AG04450 (cell line): ENCODE results near the gene PRADC1. TPM values are rescaled to one million over a fixed set of nuclear protein-coding genes. Genes with fewer than 3 reads are reported as not detected.

Source experiments
- CTCF ChIA-PET: fragments of 300-600, 350-600 bp; formaldehyde crosslinking; extraction: SDS; loops from one replicate; lab custom pipeline; 2022; ENCODE audit warnings: antibody characterized with exemption, inconsistent platforms; lab: Charles Lee
- POLR2A ChIA-PET: fragments of 350-600 bp; formaldehyde crosslinking; extraction: SDS; loops from one replicate; lab custom pipeline; 2021; ENCODE audit warnings: antibody characterized with exemption, inconsistent platforms; lab: Yijun Ruan, JAX
- DNase-seq: peaks from one replicate; pipeline ENCODE4 v3.0.0-alpha.2; 2011; ENCODE audit warnings: low read depth, low spot score
- H3K27ac ChIP-seq: one replicate; pipeline ENCODE4 v1.5.1; 2012; ENCODE audit warnings: low read depth, low read length, control low read depth
- H3K27me3 ChIP-seq: one replicate; pipeline ENCODE4 v1.6.0; 2012; ENCODE audit warnings: low read length; ENCODE audit not compliant: control insufficient read depth, insufficient read depth
- H3K4me3 ChIP-seq: 2 replicates; pipeline ENCODE4 v1.5.1; 2011; ENCODE audit warnings: mild to moderate bottlenecking, low read depth, low read length, control low read depth
- H3K9me3 ChIP-seq: 2 replicates; pipeline ENCODE4 v1.5.1; 2012; ENCODE audit warnings: low read length; ENCODE audit not compliant: control insufficient read depth, insufficient read depth
- CTCF ChIP-seq: IDR thresholded peaks from 2 replicates; pipeline ENCODE4 v1.5.1; 2011; ENCODE audit warnings: low read depth, low read length, control low read depth, inconsistent platforms
- polyA plus RNA-seq: library from polyadenylated mRNA; depleted of rRNA; stranded (reverse); fragments of >200 nt; gene quantifications from 2 replicates; pipeline ENCODE4 v1.2.3, GENCODE V29; 2011

PRADC1 gene
- polyA plus RNA-seq, 1 experiment: 11.6 TPM

- CTCF ChIA-PET: no interaction called here
- H3K27me3 ChIP-seq: no peaks in the 10 kb centered on the region
- TF ChIP-seq CTCF: no peak
- H3K9me3 ChIP-seq: no peaks in the 10 kb centered on the region
- no peak for DNase-seq
- H3K27ac ChIP-seq: no peak overlapping the region
- POLR2A ChIA-PET: interaction anchor here (0.9 to 1.3 kb wide), 2 partner anchors 8 to 14 kb away, joined by 3 read pairs; no protein-coding TSS in a partner anchor
- no peak overlapping the region for H3K4me3 ChIP-seq
These were observed 6.0 kb downstream of the PRADC1 start for GRCh38 chr2:73227086-73227485.

GRCh38 chr2:73225513-73226360 is 7.3 kb downstream of the PRADC1 start:
- DNase-seq: no peak
- POLR2A ChIA-PET: no interaction called here
- H3K27me3 ChIP-seq: no peaks in the 10 kb centered on the region
- no peak overlapping the region for H3K27ac ChIP-seq
- CTCF ChIA-PET: interaction anchor here (2.1 kb wide), 1 partner anchor 13 kb away, joined by 5 read pairs; no protein-coding TSS in a partner anchor
- no peaks in the 10 kb centered on the region for H3K9me3 ChIP-seq
- TF ChIP-seq CTCF: no peak
- H3K4me3 ChIP-seq: no peak overlapping the region

- Histone ChIP-seq H3K27ac (no peak overlapping the region), H3K4me3 (no peak overlapping the region), H3K9me3 (no peaks in the 10 kb centered on the region), H3K27me3 (no peaks in the 10 kb centered on the region)
- TF ChIP-seq CTCF: no peak
- ChIA-PET CTCF (interaction anchor here (1.4 to 2.1 kb wide), 2 partner anchors 9 to 11 kb away, joined by 3 to 5 read pairs; no protein-coding TSS in a partner anchor), POLR2A (interaction anchor here (1.2 kb wide), 1 partner anchor 10 kb away, joined by 4 read pairs; the partner anchor contains the start of gene CCT7)
- no peak for DNase-seq
These were observed 9.2 kb downstream of the PRADC1 start for GRCh38 chr2:73223821-73224220.

GRCh38 chr2:73218298-73218697 is 14.7 kb downstream of the PRADC1 start:
- no peak for DNase-seq

More at GRCh38 chr2:73218298-73218697, 14.7 kb downstream of the PRADC1 start:
- TF ChIP-seq CTCF: no peak
- CTCF ChIA-PET: interaction anchor here (1.4 to 2.1 kb wide), 2 partner anchors 41 to 325 kb away, joined by 6 to 8 read pairs; no protein-coding TSS in a partner anchor
- POLR2A ChIA-PET: interaction anchor here (0.8 to 1.5 kb wide), 3 partner anchors 9 to 16 kb away, joined by 3 to 7 read pairs (median 3); partner anchors contain the start of gene CCT7
- no peaks in the 10 kb centered on the region for H3K9me3 ChIP-seq
- peak overlapping the region; percentile 39 for H3K27ac ChIP-seq
- H3K27me3 ChIP-seq: no peaks in the 10 kb centered on the region
- H3K4me3 ChIP-seq: no peak overlapping the region
